GM21526 (cell line): ENCODE results near the gene SPDYE2.
A peak's percentile ranks its signal among the peaks of the same experiment; 100 is the strongest.
"Not testable (repeated sequence)": the region's sequence is repeated elsewhere in the genome, so short reads cannot be mapped to it uniquely, and the experiment has no call there.

ENCODE experiments used
- ATAC-seq: cut with Tn5 transposase; IDR thresholded peaks from one replicate; pipeline ENCODE4 v1.9.1; 2021; ENCODE audit warnings: moderate library complexity; ENCODE audit not compliant: unreplicated experiment, low FRiP score

Gene SPDYE2

DNA sequence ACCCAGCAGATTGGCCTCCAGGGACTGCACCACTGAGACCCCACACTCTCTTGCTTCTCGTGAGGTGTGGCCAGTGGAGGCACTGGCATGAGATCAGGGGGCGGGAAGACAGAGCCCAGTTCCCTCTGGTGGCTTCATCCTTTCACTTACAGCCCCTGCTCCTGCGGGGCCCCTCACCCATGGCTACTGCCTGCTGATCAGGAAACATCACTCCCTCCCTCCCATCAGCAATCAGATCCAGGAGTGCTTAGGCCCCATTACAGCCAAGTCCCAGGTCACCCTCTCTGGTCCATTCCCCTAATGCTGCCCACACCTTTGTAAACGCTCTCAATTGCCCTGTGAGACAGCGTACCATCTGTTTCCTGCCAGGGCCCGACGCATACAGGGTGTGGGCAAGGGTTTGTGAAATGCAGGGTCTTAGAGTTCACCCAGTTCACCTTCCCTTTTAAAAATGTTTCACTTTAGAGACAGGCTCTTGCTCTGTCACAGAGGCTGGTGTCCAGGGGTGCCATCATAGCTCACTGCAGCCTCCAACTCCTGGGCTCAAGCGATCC lies 15.9 kb upstream of the SPDYE2 start:
- ATAC-seq: not testable (repeated sequence)

- not testable (repeated sequence) for ATAC-seq
These were observed 10.4 kb upstream of the SPDYE2 start for GRCh38 chr7:102540604-102541003.

DNA sequence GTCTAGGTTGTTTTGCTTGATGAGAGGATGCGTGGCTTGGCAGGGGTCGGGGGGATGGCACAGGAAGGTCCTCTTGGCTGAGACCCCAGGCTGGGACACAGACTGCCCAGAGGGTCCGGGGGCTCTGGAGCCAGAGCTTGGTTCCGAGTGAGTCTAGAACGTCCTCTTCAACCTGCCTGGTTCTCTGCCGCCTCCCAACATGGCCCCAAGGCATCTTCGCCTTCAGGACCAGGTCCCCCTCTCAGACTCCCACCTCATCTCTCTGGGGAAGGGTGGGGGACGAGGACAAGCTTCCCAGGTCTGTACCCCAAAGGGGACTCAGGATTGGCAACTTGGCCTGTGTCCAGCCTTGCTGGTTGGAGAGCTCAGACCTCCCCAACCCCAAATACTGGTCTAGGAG lies 8.9 kb upstream of the SPDYE2 start:
- not testable (repeated sequence) for ATAC-seq

DNA sequence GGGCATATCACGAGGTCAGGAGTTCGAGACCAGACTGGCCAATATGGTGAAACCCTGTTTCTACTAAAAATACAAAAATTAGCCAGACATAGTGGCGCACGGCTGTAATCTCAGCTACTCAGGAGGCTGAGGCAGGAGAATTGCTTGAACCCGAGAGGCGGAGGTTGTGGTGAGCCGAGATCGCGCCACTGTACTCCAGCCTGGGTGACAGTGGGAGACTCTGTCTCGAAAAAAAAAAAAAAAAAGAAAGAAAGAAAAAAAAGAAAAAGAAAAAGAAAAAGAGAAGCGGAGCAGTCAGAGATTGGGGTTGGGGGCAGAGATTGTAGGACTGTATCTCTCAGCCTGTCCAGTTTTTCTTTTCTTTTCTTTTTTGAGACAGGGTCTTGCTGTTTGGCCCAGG lies 8.3 kb upstream of the SPDYE2 start:
- ATAC-seq: not testable (repeated sequence)

DNA sequence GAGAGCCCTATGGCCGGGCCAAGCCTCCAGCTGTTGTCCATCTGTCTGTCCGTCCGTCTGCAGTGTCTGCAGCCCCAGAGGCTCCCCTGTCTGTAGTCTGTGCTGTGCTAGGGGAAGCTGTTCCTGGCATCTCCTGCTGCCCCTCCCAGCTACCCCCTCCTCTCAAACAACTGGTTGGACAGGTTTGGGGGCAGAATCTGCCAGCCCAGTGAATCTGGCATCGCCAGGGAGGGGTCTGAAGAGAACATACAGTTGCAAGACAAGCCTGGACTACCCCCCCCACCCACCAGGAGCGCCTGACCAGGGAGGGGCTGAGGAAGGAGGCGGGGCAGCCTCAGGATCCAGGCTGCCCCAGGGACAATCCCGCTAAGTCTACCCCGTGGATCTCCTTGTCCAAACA lies 7.4 kb upstream of the SPDYE2 start, which contains the start of gene UPK3BL2:
TSS of gene UPK3BL2 (minus strand) at position 101 of the 400 bp plus-strand sequence. CDS start at position 41, 60 bp downstream.
- not testable (repeated sequence) for ATAC-seq

DNA sequence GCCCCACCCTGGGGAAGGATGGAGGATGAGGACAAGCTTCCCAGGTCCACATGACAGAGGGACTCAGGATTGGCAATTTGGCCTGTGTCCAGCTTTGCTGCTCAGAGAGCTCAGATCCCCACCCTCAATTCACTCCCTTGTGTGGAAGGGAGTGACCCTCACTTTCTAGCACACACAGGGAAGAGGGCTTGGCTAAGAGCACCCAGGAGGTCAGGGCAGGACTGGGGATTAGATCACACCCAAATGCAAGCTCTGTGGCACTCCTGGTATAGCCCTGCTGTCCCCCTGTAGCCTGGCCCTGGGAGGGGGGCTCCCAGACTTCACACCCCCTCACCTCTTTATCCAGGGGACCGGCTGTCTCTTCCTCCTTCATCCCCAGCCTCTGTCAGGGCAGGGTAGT lies 6.7 kb upstream of the SPDYE2 start:
- not testable (repeated sequence) for ATAC-seq

DNA sequence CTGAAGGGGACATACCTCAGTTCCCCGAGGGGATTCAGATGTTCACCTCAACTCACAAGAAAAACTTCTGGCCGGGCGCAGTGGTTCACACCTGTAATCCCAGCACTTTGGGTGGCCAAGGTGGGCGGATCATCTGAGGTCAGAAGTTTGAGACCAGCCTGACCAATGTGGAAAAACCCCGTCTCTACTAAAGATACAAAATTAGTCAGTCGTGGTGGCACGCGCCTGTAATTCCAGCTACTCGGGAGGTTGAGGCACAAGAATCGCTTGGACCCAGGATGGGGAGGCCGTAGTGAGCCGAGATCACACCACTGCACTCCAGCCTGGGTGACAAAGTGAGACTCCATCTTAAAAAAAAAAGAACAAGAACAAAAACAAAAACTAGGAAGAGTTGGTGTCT lies 5.7 kb upstream of the SPDYE2 start:
- ATAC-seq: not testable (repeated sequence)

- peak; percentile 67 for ATAC-seq
These were observed 4.7 kb upstream of the SPDYE2 start for GRCh38 chr7:102546353-102546752.

DNA sequence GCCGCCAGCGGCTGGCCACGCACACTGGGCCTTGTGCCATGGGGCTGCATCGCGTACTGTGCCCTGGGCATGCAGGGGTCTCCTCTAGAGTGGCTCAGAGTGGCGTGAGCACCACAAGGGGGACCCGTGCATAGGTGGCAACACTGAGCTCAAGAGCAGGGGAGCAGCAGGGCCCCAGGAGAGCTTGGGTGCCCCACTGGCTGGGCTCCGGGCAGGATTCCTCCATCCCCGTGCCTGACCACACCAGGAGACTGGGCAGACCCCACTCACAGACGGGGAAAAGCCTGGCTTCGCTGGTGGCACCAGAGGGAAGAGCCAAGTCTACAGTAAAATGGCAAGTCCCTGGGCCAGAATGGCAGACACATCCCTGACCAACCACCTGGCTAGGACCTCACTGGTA lies 17.6 kb downstream of the SPDYE2 start:
- not testable (repeated sequence) for ATAC-seq

- peak; percentile 93 for ATAC-seq
These were observed 21.5 kb downstream of the SPDYE2 start, which contains the start of gene POLR2J3 for GRCh38 chr7:102572261-102573239. TSS of gene POLR2J3 (minus strand) at chr7:102572583. CDS start at chr7:102572521, 62 bp downstream.

GRCh38 chr7:102574607-102575006 lies 23.6 kb downstream of the SPDYE2 start:
- not testable (repeated sequence) for ATAC-seq

DNA sequence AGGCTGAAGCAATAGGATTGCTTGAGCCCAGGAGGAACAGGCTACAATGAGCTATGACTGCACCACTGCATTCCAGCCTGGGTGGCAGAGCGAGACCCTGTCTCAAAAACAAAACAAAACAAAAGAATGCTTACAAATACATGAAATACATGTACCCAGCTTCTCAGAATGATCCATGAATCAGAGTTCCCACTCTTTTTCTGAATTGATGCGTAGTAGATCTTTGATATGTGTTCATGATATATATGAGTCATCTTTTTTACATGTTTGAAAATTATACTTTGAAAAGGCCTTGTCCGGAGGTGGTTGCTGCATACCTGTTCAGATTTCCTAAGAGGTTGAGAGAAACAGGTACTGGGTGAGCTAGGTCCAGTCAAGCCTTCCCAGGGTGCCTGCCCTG lies 25.3 kb downstream of the SPDYE2 start:
- ATAC-seq: not testable (repeated sequence)

- not testable (repeated sequence) for ATAC-seq
These were observed 26.6 kb downstream of the SPDYE2 start for GRCh38 chr7:102577315-102578240.

GRCh38 chr7:102578486-102578885 lies 27.5 kb downstream of the SPDYE2 start:
- ATAC-seq: not testable (repeated sequence)

GRCh38 chr7:102581722-102582121 lies 30.7 kb downstream of the SPDYE2 start:
- ATAC-seq: not testable (repeated sequence)

DNA sequence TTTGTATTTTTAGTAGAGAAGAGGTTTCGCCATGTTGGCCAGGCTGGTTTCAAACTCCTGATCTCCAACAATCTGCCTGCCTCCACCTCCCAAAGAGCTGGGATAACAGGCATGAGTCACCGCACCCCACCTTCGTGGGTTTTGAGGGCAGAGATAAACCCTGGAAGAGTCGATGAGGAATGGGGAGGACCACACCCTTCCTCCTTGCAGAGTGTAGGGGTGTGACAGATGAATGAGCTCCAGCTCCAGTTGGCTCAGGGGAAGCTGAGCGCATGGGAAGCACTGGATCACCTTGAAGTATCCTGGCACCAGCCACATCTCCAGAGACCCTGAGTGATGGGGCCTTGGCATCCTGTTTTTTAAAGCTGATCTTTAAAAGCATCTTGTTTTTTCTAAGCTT lies 32.5 kb downstream of the SPDYE2 start:
- ATAC-seq: not testable (repeated sequence)

GRCh38 chr7:102589857-102590256 lies 38.8 kb downstream of the SPDYE2 start:
- ATAC-seq: peak; percentile 35

GRCh38 chr7:102592477-102593019 lies 41.5 kb downstream of the SPDYE2 start:
- peak; percentile 43 for ATAC-seq

DNA sequence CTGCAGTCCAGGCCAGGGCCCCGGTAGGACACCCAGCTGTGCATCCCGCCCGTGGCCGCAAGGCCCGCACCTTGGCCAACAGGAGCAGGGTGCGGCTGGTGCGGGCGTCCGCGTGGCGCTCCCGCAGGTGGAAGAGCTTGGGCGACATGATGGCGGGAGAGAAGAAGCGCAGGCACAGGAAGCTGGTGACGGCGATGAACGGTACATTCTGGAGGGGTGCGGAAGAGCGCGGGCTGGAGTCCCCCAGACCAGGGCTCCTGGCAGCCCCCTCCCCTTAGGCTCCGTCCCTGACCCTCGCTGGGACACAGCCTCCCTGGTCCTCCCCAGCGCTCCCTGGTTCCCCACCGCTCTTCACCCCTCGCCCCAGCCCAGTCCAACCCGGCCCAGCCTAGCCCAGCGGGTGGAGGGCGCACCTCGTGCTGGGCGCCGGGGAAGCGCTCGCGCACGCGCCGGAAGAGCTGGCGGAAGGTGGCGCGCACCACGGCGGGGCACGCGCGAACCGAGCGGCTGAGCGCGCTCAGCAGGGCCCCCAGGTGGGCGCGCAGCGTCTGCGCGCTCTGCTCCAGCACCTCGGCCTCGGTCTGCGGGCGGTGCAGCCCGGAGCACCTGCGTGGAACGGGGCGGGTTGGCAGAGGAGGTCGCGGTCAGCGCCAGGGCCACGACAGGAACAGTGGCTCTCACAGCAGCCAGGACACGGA lies 42.8 kb downstream of the SPDYE2 start:
- ATAC-seq: peak; percentile 48
